ENCODE data around the gene TK1.

DNA sequence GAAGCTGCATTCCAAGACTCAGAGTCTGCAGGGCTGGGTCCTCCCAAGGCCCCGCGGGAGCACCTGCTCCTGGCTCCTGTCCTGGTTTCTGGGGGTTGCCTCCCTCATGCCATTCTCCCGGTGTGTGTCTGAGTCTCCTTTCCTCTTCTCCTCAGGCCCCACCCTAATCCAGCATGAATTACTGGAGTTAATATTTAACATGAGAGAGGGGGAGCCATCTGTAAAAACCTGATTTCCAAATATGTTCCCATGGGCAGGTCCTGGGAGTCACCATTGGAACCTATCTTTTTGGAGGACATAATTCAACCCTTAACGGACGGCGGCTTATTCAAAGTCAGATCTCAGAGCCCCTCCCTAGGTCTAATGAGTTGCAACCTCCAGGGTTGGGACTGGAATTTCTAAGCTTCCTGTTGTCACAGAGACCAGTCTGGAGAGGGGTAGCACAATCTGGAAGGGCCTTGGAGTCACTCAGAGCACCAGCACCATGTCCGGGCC lies 35.3 kb downstream of the TK1 start:
- TF ChIP-seq, protein P1, sequence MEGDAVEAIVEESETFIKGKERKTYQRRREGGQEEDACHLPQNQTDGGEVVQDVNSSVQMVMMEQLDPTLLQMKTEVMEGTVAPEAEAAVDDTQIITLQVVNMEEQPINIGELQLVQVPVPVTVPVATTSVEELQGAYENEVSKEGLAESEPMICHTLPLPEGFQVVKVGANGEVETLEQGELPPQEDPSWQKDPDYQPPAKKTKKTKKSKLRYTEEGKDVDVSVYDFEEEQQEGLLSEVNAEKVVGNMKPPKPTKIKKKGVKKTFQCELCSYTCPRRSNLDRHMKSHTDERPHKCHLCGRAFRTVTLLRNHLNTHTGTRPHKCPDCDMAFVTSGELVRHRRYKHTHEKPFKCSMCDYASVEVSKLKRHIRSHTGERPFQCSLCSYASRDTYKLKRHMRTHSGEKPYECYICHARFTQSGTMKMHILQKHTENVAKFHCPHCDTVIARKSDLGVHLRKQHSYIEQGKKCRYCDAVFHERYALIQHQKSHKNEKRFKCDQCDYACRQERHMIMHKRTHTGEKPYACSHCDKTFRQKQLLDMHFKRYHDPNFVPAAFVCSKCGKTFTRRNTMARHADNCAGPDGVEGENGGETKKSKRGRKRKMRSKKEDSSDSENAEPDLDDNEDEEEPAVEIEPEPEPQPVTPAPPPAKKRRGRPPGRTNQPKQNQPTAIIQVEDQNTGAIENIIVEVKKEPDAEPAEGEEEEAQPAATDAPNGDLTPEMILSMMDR (IDR thresholded peaks at IDR 0.05) = no peak
- TF ChIP-seq POLR2A (IDR thresholded peaks at IDR 0.05) = no peak

Measured in body of pancreas (tissue), 4 donors.